ENCODE measurements around the gene COMMD6.

COMMD6 gene

GRCh38 chr13:75521956-75522355 is 15.7 kb downstream of the COMMD6 start:
- DNase-seq: no peak

DNA sequence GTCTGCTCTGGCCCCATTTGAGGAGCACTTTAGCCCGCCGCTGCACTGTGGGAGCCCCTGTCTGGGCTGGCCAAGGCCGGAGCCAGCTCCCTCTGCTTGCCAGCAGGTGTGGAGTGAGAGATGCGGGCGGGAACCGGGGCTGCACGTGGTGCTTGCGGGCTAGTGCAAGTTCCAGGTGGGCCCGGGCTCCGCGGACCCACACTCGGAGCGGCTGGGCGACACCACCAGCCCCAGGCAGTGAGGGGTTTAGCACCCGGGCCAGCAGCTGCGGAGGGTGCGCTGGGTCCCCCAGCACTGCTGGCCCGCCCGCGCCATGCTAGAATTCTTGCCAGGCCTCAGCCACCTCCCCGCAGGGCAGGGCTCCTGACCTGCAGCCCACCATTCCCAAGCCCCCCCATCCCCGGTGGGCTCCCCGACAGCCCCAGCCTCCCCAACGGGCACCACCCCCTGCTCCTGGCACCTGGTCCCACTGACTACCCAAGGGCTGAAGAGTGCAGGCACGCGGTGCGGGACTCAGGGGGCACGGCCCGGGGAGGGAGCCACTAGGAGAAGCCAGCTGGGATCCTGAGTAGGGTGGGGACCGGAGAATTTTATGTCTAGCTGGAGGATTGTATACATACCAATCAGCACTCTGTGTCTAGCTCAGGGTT is 19.1 kb downstream of the COMMD6 start:
- no peak for DNase-seq

DNA sequence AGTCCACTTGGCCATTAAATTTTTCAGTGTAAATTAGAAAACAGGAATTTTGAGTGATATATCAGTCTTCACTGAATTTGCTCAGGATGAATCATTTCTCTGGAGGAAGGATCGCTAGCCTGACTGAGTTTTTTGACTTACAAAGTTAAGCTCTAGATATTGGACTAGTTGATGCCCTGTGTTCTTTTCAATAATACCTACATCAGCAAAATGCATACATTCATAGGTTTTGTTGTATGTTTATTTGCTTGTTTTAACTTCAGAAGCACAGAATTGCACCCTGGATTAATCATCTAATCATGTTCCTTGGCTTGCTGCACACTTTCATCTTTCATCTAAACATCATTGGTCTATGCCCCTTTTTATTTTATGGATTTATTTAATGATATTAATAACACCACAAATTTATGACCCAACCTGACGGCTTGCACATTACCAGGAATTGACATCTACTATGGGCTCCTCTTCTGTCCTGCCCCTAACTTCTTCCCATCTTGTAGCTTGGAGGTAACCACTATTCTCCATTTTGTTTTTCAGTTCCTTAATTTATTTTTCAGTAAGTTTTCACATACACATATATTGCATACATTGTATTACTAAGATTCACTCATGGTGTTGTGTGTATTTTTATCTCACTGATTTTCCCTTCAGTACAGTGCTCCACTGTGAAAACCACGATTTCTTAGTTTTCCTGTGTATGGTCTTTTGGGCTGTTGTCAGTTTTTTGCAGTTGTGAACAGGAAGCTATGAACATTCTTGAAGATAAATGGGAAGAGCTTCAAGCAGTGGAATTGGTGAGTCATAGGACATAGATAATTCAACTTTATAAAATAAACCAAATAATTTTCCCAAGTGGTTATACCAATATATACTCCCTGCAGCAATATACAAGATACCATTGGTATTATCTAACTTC is 23.3 kb downstream of the COMMD6 start:
- DNase-seq: no peak

DNA sequence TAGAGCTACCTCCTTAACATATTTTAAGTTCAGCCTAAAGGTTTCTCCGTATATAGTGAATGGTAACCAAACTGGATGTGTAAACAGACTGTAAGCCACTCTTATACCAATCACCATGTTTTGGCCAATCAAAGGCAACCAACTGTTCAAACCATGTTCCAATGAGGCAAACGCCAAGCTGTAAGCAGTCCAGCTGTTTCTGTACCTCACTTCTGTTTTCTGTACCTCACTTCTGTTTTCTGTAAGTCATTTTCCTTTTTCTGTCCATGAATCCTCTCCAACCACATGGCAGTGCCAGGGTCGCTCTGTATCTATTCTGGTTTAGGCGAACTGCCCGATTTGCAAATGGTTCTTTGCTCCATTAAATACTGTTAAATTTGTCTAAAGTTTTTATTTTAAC is 24.4 kb downstream of the COMMD6 start:
- no peak for DNase-seq

GRCh38 chr13:75512253-75512652 is 25.4 kb downstream of the COMMD6 start:
- DNase-seq: no peak

DNA sequence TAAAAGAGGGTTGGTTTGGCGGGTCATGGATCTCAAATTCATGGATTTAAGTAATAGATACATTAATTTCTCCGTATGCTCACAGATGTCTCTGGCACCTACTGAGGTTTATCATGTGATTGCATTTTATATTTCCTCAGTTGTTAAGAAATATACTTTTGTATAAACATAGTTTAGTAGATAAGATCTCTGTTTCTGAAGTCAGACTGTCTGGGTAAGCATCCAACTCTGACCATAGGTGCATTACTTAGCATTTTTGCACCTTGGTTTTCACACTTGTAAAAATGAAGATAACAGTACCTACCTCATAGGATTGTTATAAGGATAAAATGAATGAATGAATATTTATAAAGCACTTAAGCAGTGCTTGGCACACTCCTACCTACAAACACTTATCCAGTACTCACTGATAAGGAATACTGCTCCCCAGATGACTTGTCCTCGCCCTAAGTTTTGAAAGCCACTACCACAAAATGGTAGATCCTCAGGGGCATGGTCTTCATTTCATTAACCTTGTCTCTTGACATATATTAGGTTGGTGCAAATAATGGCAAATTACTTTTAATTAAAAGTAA is 26.5 kb downstream of the COMMD6 start:
- DNase-seq: no peak

GRCh38 chr13:75508002-75508548 is 29.6 kb downstream of the COMMD6 start:
- DNase-seq: no peak

DNA sequence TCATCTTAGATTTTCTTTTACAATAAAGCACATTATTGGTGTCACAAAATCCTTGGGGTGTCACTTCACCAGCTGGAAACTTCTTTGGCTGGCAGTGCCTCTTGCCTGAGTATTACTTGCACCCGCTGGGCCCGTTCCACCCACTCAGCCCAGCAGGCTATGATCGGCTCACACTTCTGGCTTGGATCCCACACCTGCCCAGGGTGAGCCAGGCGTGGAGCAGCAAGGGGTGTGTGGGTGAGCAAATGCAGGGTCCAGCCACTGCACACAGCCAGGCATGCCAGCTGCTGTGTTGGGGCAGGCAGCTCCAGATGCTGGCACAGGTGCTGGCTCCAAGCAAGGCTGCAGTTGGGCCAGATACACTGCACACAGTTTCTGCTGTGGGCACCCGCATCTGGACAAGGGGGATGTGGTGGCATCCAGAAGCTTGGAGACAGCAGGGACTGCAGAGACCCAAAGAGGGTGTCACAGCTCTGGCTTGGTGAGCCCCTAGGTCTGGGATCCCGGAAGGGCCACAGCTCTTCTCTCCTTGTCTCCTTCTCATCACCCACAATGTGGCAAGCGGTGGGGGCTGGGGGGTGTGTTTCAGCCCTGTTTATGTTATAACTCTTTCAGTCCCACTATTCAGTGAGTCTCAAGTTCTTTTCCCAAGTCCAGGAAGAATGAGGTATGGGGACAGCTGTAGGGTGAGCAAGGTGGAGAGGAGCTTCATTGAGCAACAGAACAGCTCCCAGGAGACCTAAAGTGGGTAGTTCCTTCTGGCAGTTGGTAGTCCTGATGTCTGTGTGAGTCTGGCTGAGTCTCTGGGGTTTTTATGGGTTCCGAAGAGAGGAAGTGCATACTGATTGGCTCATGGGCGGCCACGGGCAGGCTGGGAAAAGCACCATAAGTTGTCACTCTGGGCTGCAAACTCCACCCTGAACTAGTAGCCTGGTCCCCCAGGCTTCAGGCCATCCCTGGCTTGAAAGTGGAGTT is 30.3 kb downstream of the COMMD6 start:
- no peak for DNase-seq

GRCh38 chr13:75506018-75506417 is 31.6 kb downstream of the COMMD6 start:
- no peak for DNase-seq

DNA sequence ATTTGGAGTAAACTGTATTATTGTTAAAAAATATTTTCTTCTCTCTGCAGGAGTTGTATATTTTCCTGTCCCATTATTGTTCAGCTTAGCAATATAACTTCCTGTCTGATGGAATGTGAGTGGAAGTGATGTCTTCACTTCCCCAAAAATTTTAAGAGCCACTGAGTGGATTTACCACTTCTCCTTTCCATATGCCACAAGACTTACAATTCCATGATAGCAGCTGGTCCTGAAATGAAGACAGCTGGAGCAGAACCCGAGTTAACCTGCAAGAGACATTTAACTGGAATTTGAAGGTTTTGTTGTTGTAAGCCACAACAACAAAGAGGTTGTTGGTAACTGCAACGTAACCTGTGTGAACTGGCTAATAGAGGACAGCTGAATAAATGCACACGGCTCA is 32.3 kb downstream of the COMMD6 start:
- no peak for DNase-seq

DNA sequence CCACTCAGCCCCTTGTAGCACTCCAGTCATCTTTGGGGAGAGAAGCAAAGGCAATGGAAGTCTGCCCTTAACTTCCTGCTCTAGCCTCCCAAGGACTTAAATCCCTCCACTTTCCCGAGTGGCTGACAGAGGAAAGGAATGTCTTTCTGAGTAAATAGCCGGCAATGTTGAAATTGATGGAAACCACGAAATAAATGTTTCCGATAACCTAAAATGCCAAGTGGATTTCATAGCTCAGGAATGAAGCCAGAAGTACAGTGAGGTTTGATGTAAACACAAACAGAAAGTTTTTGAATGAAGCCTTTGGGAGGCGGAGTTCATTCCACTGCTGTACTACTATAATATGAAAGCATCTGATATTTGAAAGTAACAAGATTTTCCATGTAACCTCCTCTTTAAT is 41.7 kb downstream of the COMMD6 start:
- DNase-seq: no peak

DNA sequence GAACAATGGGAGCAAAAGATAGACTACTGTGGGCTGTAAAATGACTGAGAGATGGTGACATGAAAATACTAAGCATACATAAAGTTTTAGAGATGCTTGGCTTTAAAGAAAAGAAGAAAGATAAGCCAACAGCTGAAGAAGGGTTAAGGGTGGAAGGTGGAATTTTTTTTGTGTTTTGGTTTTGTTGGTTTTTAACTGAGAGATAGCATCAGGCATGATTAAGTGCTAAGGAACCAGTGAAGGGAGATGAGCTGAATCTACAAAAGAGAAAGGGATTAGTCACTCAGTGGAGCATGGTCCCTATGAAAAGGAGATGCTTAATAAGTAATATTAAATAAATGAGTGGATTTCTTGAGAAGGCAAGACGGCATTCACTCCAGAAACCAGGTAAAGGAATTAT is 43.1 kb downstream of the COMMD6 start:
- DNase-seq: no peak

- DNase-seq: no peak
These were observed 44.5 kb downstream of the COMMD6 start for GRCh38 chr13:75493156-75493555.

DNA sequence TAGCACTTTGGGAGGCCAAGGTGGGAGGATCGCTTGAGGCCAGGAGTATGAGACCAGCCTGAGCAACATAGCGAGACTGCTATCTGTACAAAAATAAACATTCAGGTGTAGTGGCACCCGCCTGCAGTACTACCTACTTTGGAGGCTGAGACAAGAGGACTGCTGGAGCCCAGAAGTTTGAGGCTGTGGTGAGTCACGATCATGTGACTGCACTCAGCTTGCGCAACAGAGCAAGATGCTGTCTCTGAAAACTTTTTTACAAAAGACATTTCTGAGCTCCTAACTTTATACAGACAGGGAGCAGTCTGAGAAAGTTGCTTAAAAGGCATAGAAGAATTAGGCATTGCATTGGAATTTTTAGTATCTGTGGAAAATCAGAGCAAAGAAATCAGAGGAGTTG is 45.3 kb downstream of the COMMD6 start:
- no peak for DNase-seq

DNA sequence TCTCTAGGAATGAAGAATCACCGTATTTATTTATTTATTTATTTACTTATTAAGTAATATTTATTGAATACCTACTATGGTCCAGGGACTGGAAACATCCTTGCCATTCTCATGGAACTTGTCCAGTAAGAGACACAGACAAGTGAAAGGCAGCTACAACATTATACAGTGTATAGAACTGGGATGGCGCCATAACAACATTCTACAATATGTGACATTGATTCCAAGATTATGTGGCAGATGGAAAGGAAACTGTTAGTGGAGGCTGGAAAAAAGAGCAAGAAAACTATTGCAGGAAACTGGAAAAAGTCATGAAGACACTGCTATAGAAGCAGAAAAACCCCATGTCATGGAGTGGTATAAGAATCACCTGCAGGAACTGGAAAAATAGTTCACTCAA is 46.3 kb downstream of the COMMD6 start:
- DNase-seq: no peak

- DNase-seq: peak in 1 of 5 donors; percentile 36
These were observed 48.0 kb downstream of the COMMD6 start for GRCh38 chr13:75489502-75490263.

- no peak for DNase-seq
These were observed 51.2 kb downstream of the COMMD6 start for GRCh38 chr13:75486146-75487062.

DNA sequence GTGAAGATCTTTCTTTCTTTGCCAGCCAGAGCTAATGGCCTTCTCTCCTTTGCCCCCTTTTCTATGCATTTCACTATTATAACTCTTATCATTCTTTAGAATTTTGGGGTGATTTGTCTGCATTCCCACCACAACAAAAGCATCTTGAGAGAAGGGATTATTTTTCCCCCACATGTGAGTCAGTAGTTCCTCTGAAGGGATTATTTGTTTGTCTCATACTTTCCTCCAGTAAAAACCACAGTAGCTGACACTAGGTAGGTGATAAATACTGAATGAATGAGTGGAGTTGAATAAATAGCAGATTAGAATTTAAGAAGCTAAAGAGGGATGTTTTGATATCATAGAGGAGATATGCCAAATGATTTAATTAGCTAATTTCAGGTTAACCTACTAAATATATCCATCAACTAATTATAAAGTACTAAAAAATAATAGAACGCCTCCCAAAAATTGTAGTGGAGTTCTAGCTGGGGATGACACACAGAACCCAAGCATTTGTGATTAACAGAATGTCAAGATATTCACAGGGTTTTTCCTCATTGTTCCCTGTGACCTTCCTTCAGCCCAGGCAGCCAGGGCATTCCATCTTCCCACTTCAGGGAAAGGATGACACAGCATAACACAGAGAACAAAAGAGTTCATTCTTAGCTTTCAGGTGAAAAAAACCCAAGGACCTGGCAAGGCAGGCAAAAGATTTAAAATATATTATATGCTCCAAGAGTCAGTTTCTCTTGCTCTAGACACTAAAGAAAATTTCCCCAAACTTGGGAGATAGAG is 52.2 kb downstream of the COMMD6 start:
- no peak for DNase-seq

- no peak for DNase-seq
These were observed 54.9 kb downstream of the COMMD6 start for GRCh38 chr13:75482820-75483079.

Measured in T-helper 1 cell (primary cell).